Stimulated activated CD8-positive, alpha-beta memory T cell treated with anti-CD3 and anti-CD28 coated beads, Interleukin-7, amount 100 ng/mL, for 4 hours (primary cell): Measurements from ENCODE around the gene ATP8B1.

Source experiments
- DNase-seq, 2 donors: peaks; one replicate each; pipeline ENCODE4 v3.0.0-alpha.2; 2020; ENCODE audit warnings: low read depth in 2 of 2

The ATP8B1 gene

DNA sequence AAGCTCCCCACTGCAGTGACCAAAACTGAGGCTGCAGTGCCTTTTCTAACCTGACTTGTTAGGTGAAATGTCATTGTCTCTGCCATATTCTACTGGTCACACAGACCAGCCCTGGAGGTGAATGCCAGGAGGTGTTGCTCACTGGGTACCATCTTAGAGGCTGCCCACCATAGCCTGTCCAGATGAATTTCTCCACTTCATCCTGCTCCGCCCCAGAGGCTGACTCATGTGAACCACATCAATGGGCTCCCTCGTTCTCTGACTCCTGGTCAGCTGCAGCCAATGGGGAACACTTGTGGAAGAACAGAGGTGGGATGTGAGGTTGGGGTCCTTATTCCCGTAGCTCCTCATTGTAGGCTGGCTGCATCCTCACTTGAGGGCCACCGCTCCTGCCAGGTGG lies 178.1 kb downstream of the ATP8B1 start:
- DNase-seq = no peak

DNA sequence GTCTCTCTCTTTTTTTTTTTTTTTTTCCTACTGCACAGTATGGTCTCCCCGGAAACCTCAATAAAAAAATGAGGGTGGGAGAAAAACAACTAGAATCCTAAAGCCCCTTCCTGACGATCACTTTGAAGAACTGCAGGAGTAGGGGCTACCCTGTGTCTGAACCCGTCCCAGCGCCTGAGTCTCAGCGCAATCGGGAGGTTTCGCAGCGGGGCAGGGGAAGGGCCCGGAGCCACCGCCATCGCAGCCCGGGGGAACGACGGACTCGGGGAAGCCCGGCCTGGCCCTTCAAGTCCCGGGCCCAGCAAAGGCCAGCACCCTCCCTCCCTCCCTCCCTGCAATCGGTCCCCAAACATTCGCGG lies 181.9 kb downstream of the ATP8B1 start:
- DNase-seq = no peak

DNA sequence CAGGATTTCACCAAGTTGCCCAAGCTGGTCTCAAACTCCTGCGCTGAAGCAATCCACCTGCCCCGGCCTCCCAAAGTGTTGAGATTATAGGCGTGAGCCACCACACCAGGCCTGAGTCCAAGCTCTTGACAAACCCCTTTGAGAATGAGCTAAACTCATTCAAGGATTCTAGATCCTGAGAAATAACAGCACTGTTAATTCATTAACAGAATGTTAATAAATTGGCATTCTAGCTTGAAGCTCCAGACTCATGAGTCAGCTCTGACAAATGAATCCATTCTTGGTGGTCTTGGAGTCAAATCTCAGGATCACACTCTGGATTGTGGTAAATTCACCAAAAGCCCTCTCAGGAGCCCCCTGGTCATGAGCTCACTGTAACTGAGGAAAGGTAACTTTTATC lies 183.2 kb downstream of the ATP8B1 start:
- DNase-seq = no peak

DNA sequence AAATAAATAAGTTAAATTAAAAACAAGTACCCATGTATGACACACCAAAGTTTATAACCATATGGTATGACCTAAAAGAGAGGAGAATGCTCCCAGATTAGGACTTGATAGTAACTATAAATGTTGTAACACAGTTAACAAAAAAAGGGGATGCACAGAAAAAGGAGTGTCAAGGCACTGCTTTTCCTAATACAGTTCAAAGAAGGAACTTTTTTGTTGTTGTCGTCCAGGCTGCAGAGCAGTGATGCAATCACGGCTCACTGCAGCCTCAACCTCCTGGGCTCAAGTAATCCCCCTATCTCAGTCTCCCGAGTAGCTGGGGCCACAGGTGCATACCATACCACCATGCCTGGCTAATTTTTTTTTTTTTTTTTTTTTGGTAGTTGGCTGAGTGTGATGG lies 184.2 kb downstream of the ATP8B1 start:
- DNase-seq = no peak

DNA sequence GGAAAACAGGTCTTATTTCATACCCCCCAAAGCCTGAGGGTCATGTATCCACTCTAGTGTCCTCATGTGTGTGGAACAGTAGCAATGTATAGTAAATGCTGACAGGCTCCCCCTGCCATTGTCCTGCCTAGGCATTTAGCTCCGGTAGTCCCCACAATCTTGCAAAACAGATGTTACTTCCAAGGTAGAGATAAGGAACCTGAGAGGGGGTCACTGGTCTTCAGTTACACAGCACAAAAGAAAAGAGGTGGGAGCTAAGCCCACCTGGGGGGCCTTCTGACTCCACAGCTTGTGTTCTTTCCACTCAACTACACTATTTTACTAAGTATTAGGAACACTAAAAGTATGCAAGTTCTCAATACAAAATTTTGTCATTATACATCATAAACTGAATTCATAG lies 199.2 kb downstream of the ATP8B1 start:
- DNase-seq = no peak
